NCI-H748 (cell line): ENCODE results near the gene BTRC.

ENCODE experiments used
- DNase-seq: peaks from one replicate; lab custom pipeline; 2025; ENCODE audit not compliant: unreplicated experiment; lab: John Stamatoyannopoulos, UW

BTRC gene

GRCh38 chr10:101513733-101514132 lies 159.8 kb downstream of the BTRC start:
- DNase-seq: no peak

GRCh38 chr10:101525848-101526247 lies 171.9 kb downstream of the BTRC start:
- DNase-seq: no peak

GRCh38 chr10:101529207-101529606 lies 175.2 kb downstream of the BTRC start:
- DNase-seq: no peak

- DNase-seq: no peak
These were observed 176.0 kb downstream of the BTRC start for GRCh38 chr10:101529725-101530553.

- DNase-seq: no peak
These were observed 182.0 kb downstream of the BTRC start for GRCh38 chr10:101535949-101536348.

GRCh38 chr10:101536800-101537199 lies 182.8 kb downstream of the BTRC start:
- peak; percentile 39 for DNase-seq

GRCh38 chr10:101538446-101538845 lies 184.5 kb downstream of the BTRC start:
- peak; percentile 65 for DNase-seq

GRCh38 chr10:101545898-101546297 lies 191.9 kb downstream of the BTRC start:
- peak; percentile 68 for DNase-seq

GRCh38 chr10:101550965-101551364 lies 197.0 kb downstream of the BTRC start:
- DNase-seq: no peak

GRCh38 chr10:101552442-101552841 lies 198.5 kb downstream of the BTRC start:
- DNase-seq: no peak

GRCh38 chr10:101557541-101557940 lies 203.6 kb downstream of the BTRC start:
- DNase-seq: no peak

GRCh38 chr10:101558204-101558603 lies 204.2 kb downstream of the BTRC start:
- DNase-seq: no peak

- DNase-seq: no peak
These were observed 205.0 kb downstream of the BTRC start for GRCh38 chr10:101558671-101559595.

- no peak for DNase-seq
These were observed 205.8 kb downstream of the BTRC start for GRCh38 chr10:101559596-101560297.

- DNase-seq: no peak
These were observed 206.5 kb downstream of the BTRC start for GRCh38 chr10:101560298-101561067.

GRCh38 chr10:101561068-101561915 lies 207.3 kb downstream of the BTRC start:
- peak; percentile 41 for DNase-seq

- DNase-seq: no peak
These were observed 208.3 kb downstream of the BTRC start for GRCh38 chr10:101562231-101562630.

- DNase-seq: no peak
These were observed 209.0 kb downstream of the BTRC start for GRCh38 chr10:101563007-101563406.

GRCh38 chr10:101563497-101564040 lies 209.6 kb downstream of the BTRC start:
- DNase-seq: no peak
